Effector CD4-positive, alpha-beta T cell (primary cell): ENCODE results near the gene BCOR.

Source experiments
- DNase-seq: peaks from one replicate; pipeline ENCODE4 v3.0.0-alpha.2; 2020

BCOR gene

GRCh38 chrX:40098264-40099054, 701 bp upstream of the BCOR start:
- DNase-seq: no peak

GRCh38 chrX:40097141-40097503, 636 bp downstream of the BCOR start:
- DNase-seq: no peak

- DNase-seq: peak; percentile 62
Observed at GRCh38 chrX:40096395-40097091, 1.2 kb downstream of the BCOR start.

GRCh38 chrX:40095583-40096394, 2.0 kb downstream of the BCOR start:
- DNase-seq: no peak

DNA sequence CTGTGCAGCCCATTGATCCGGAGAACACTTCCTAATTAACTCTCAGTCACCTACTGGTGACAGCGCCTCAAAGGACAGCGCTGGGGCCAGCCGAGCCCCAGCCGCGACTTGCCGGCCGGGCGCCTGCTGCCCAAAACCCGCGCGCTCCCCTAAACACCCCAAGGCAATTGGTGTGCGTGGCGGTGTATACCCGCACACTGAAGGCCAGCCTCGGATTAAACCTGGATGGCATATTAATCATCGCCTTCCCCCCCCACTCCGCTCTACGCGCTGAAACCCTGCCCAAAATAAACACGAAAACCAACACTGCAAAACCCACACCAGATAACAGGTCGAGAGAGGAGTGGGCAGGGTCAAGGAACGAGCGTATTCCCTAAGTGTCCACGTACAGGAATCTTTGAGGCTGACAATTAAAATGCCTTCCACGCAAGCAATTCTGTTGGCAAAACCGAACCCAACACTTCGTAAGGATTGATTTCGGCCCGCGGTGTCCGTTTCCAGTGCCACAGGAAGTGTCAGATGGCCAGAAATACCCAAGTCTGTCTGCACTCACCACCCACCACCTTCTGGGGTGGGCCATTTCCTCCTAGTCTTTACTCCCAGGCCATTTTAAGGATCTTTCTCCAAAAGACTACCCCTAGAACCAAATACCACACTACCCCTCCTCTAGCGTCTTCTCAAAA, 2.7 kb downstream of the BCOR start:
- no peak for DNase-seq

DNA sequence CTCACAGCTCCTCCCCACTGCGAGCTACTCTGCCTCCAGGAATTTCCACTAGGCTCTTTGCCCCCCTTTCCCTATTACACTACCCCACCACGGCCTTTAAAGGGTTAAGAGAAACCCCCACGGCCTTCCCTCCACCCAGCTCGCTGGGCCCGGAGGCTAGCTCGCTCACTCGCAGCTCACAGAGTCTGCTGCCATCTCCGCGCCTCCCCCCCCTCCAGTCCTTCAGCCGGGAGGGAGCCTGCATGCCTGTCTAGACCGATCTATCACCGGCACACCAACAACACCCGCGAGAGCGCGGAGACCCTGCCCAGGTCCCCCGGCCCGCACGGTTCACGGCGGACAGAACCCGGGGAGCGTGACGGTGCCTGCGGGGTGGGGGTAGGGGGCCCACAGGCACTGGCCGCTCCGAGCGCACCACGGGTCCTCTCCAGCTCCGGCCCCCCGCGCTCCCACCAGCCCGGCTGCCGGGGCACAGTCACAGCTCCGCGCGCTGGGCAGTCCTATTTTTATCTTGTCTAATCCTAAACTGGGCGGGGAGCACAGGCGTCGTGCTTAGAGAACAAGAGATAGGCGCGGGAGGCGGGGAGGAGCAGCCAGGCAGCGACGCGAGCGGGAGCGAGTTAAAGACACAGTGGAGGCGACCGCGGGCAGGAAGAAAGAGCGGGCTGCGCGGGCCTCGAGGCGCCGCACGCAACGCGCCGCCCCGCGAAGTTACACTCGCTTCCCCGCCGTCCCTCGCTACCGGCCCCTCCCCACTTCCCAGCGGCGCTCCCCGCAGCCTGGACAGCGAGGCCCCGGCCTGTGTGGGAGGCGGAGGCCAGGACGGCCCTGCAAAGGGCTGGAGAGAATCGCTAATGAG, 3.5 kb downstream of the BCOR start:
- DNase-seq: no peak

DNA sequence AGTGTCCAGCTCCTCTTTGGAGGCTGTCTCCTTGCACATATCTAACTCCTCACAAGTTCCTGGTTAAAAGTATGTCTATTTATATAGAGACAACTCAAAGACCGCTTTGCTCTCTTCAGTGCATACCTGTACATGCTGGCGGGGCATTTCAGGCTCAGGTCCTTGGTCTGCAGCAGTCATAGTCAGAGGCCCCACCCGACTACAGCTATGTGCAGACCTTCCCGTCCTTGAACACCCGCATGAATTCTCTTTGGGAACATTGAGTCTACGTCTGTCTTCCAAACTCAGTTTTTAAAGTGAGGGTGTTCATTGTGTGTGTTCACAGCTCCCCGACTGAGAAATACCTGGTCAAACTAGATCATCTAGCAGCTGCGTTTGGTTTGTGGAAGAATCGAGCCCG, 4.2 kb downstream of the BCOR start:
- no peak for DNase-seq

DNA sequence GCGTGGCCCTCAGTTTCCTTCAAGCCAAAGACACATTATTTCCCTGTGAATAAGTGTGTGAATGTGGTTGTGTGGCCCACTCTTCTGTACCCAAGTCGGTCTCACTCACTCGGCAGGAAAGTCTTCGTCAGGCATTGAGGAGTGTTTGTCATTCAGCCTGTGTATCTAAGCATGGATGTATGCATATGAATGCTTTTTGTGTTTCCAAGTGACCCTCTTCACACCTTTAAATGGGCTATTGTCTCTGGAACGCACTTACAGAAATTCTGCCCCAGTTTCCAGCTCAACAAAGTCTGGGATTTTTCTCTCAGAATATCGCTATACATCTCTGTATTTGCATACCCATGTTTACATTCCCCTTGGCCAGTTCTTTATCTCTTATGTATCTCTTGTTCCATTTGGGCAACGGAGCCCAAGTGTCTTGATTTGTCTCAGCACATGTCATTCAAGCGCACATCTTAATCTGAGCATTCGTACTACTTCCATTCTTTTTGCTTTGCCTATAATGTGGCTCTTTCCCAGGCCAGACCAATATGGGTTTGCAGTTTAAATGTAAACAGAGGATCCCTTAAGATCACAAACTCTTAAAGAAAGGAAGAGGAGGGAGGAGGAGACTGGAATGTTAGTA, 4.8 kb downstream of the BCOR start:
- no peak for DNase-seq

GRCh38 chrX:40091691-40092421, 5.9 kb downstream of the BCOR start:
- no peak for DNase-seq

GRCh38 chrX:40090961-40091360, 6.8 kb downstream of the BCOR start:
- no peak for DNase-seq

DNA sequence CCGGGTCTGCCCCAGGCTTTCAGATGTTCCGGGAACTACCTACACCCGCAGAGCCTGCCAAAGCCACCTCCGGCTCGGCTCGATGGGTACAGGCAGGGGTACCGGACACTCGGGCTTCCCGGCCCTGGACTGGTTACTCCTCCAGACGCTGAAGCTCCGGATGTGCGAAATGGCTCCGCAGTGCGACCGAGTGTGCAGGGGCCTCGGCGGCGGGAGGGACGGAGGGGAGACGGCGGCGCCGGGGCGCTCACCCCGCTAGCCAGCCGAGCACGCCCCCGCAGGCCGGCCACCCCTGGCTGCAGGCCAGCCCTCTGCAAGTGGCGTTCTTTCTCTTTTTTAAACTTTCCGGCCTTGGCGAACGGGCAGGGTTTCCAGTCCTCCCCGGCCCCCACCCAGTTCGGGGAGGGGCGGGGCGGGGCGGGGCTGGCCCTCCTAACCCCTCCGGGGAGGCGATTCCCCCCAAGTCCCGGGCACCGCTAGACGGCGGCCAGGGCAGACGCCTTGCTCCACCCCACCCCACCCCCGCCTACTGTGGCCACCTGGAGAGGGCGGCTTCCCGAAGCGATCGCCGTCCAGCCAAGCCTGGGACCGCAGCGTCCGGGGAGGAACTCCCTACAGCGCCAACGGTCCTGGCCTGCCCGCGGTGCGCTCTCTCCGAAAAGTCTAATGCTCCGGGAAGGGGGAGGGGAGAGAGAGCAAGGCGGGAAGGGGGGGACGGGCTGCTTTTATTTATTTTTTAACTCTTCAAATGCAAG, 7.5 kb downstream of the BCOR start:
- DNase-seq: no peak

DNA sequence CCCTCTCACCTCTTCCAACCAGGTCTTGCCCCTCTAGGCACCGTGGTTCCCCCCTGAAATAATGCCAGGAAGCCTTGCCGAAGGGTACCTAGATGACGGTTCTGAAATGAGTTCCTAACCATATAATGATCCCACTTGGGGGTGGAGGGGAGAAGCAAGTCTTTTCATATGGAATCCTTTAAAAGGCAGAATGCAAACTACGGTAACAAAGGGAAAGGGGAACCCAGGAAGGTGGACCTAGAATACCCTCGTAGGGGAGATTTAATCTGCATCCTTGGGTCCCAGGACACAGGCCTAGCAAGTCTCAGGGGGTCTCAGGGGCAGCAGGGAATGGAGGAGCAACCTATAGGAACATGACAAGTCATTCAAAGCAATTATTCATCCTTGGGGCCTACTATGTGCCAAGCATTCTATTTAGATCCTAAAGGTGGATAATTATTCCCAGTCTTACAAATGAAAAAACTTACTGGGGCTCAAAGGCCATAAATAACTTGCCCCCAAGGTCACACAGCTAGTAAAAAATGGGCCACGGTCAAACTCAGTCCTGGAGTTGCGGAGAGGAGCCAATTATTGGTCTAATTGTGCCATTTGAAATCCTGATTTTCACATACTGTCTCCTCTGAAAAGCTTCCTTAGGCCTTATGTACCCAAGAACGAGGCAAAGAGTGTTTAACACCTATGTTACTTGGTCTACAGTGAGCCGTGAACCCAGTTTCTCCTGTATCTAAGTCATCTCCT, 8.8 kb downstream of the BCOR start:
- DNase-seq: no peak

DNA sequence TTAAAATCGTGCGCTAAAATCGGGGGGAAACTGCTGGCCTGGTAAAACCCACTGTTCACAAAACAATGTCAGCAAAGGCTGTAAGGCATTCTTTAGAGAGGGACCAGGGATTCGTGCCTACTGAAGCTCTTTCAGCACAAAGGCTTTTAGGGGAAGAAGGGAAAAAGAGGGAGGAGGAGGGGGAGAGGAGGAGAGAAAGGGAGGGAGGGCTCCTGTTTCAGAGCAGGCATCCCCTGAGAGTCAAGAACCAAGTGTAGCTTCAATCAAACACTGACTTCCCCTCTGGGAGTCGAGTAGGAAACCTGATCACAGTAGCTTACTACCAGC, 9.5 kb downstream of the BCOR start:
- DNase-seq: no peak

DNA sequence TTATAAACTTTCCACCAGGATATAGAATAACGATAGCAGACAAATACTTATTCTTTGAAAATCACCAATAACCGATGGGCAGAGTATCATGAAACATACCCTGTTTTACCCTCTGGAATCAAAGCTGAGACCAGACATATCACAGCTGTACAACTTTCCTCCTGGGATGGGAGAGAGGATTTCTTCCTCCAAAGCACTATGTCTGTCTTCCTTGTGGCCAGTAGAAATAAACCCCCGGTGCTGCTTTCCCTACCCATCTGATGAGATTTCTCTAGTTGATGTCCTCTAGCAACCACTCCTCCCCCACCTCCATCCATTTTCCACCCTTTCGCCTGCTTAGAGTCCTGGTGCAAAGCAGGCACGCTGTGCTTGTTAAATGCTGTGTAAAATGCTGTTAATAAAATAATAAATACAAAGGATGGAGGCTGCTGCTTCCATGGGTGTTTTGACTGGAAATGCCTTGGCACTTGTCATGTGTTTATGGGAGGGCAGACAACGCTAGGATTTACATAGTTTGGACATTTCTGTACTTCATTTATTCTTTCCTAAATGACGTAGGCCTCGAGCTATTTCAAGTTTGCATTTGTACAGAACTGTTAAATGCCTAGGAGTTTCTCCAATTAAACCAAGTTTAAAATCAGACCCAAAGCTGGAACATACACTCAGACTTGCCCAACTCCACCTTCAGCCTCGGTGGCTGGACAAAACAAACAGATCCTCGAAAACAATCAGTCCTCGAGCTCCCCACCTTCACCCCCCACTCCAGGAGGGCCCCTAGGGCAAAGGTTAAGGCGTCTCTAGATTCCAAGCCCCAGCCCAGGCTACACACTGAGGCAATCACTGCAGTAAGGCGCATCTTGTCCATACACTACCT, 10.1 kb downstream of the BCOR start:
- no peak for DNase-seq

DNA sequence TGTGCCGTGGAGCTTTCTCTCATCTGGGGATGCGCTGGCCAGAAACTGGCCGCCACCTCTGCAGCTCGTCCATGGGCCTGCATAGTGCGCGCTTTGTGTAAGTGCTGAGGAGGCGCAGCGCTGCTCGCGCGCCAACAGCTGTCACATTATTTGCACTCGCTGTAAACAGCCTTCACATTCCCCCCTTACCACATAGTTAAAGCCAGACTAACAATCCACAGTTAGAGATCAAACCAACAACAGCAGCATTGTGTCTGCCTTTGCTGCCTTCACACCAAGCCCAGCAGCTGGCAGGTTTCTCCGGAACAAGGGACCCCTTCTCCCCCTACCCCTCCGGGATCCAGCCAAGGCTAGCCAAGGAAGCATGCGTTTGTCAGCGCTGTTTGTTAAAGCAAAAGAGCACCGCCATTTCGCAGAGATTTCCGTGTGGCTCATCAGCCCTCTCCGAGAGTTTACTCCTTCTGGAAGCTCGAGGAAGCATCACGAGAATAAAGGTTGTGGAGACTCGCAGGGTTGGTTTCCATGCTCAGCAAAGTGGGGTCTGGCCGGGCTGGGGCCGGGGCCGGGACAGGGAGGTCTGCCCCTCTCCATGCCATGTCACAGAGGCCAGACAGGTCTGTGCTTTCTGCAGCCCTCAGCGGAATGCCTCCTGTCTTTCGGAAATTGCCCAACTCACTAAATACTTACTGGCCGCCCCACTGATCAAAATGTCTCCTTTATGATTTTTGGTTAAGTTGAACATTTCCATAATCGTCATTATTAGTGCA, 11.0 kb downstream of the BCOR start:
- DNase-seq: no peak

GRCh38 chrX:40085714-40086113, 12.0 kb downstream of the BCOR start:
- no peak for DNase-seq

DNA sequence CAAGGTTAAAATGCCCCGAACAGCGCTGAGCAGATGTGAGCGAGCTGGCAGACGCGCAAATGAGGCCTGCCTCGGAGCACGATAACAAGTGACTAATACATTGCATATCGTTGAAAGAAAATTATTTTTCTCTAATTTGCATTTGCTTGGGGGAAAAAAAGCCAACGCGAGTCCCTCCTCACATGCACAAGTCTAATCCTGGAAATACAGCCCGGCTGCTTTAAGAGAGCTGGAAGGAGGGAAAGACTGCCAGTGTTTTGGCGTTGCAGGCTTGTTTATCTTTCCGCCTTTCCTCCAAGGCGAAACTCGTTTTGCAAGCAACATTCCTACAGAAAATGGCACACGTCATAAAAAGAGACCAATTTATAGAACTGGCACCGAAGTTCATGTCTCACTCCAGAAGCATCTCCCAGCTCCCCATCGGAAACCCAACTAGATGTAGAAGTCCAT, 12.6 kb downstream of the BCOR start:
- DNase-seq: no peak
